HCT116 (cell line): ENCODE data around the gene ITGA1. TPM values are rescaled to one million over a fixed set of nuclear protein-coding genes. Genes with fewer than 3 reads are reported as not detected.

Source experiments
- ATAC-seq: fragments of 200-7000 bp; cut with Tn5 transposase; 2 replicates; pipeline ENCODE4 v1.9.1; 2020; ENCODE audit warnings: mild to moderate bottlenecking, moderate library complexity
- BruUV-seq: library from RNA; stranded (reverse); fragments of 400-500 nt; replicated peaks from 2 replicates; lab custom pipeline; 2021; lab: Mats Ljungman, UMichigan
- CTCF ChIA-PET: fragments of 300-600 bp; sonication (Branson Sonifier 250); formaldehyde crosslinking; loops from one replicate; lab custom pipeline; 2021; ENCODE audit warnings: antibody characterized with exemption; lab: Charles Lee
- POLR2A ChIA-PET: fragments of 300-600, 350-600 bp; sonication (Branson Sonifier 250); formaldehyde crosslinking; loops from one replicate; lab custom pipeline; 2021; ENCODE audit warnings: antibody characterized with exemption; lab: Charles Lee
- RAD21 ChIA-PET, 2 experiments: fragments of 300-600 bp; sonication (Branson Sonifier 250); formaldehyde crosslinking; loops; one replicate each; lab custom pipeline; 2023; ENCODE audit warnings: low total read pairs in 2 of 2; ENCODE audit not compliant: uncharacterized antibody in 2 of 2, unreplicated experiment in 2 of 2, low non-redundant PET in 1 of 2; lab: Charles Lee
- DNase-seq: peaks from one replicate; pipeline ENCODE4 v3.0.0-alpha.2; 2010; ENCODE audit warnings: low read depth, low spot score
- H2AFZ ChIP-seq: fragments of 200-600 bp; shearing (Covaris generic), sonication (generic); 2 replicates; pipeline ENCODE4 v1.6.1; 2017; ENCODE audit warnings: low read depth, mixed run types, mixed read lengths, antibody characterized with exemption, low read length; ENCODE audit not compliant: poor library complexity, severe bottlenecking
- H3K27ac ChIP-seq: 2 replicates; pipeline ENCODE4 v1.5.1; 2012; ENCODE audit warnings: low read depth, low read length
- H3K27me3 ChIP-seq: fragments of 200-600 bp; sonication (generic); 2 replicates; pipeline ENCODE4 v1.6.1; 2016; ENCODE audit warnings: mixed run types, low read length, mixed read lengths; ENCODE audit not compliant: insufficient read depth
- H3K36me3 ChIP-seq, 2 experiments: fragments of 200-500 bp in 1 of 2; fragments of 200-600 bp in 1 of 2; sonication (Bioruptor generic) in 1 of 2; sonication (generic) in 1 of 2; 2 replicates each; pipeline versions ENCODE4 v1.5.1 to v1.6.1; 2014 to 2016; ENCODE audit warnings: low read length in 2 of 2, inconsistent platforms in 1 of 2, mixed read lengths in 1 of 2, mixed run types in 1 of 2; ENCODE audit not compliant: insufficient read depth in 2 of 2, control insufficient read depth in 1 of 2
- H3K4me1 ChIP-seq, 2 experiments: fragments of 200-600 bp in 1 of 2; sonication (generic) in 1 of 2; 2 replicates each; pipeline versions ENCODE4 v1.5.1 to v1.6.1; 2012 to 2017; ENCODE audit warnings: low read length in 2 of 2, inconsistent platforms in 1 of 2, mild to moderate bottlenecking in 1 of 2, mixed read lengths in 1 of 2, mixed run types in 1 of 2, moderate library complexity in 1 of 2; ENCODE audit not compliant: insufficient read depth in 2 of 2, control insufficient read depth in 1 of 2
- H3K4me2 ChIP-seq: fragments of 200-600 bp; sonication (generic); 2 replicates; pipeline ENCODE4 v1.6.1; 2017; ENCODE audit warnings: mixed run types, low read length, mixed read lengths
- H3K4me3 ChIP-seq, 2 experiments: fragments of 200-600 bp in 1 of 2; sonication (generic) in 1 of 2; replicated peaks in 1 of 2; 2 replicates each; pipeline ENCODE4 v1.5.1; 2011 to 2016; ENCODE audit warnings: low read length in 2 of 2, control low read depth in 1 of 2, low read depth in 1 of 2, mild to moderate bottlenecking in 1 of 2, mixed read lengths in 1 of 2, mixed run types in 1 of 2
- H3K79me2 ChIP-seq: fragments of 200-600 bp; sonication (generic); 2 replicates; pipeline ENCODE4 v1.6.1; 2017; ENCODE audit warnings: mild to moderate bottlenecking, mixed run types, low read length, moderate library complexity, mixed read lengths; ENCODE audit not compliant: insufficient read depth
- H3K9ac ChIP-seq: fragments of 200-600 bp; sonication (generic); 2 replicates; pipeline ENCODE4 v1.6.1; 2016; ENCODE audit warnings: low read length, mixed read lengths
- H3K9me2 ChIP-seq: fragments of 200-600 bp; sonication (generic), shearing (Covaris generic); 2 replicates; pipeline ENCODE4 v1.6.1; 2017; ENCODE audit warnings: mixed run types, mild to moderate bottlenecking, moderate library complexity; ENCODE audit not compliant: insufficient read depth
- H3K9me3 ChIP-seq, 2 experiments: fragments of 200-500 bp in 1 of 2; fragments of 200-600 bp in 1 of 2; sonication (Bioruptor generic) in 1 of 2; sonication (generic) in 1 of 2; 2 replicates each; pipeline ENCODE4 v1.6.1; 2014 to 2017; ENCODE audit warnings: low read length in 2 of 2, mixed read lengths in 2 of 2, inconsistent platforms in 1 of 2, low read depth in 1 of 2, mild to moderate bottlenecking in 1 of 2, mixed run types in 1 of 2, moderate library complexity in 1 of 2; ENCODE audit not compliant: control insufficient read depth in 1 of 2, insufficient read depth in 1 of 2
- H4K20me1 ChIP-seq: fragments of 200-600 bp; sonication (generic), shearing (Covaris generic); 2 replicates; pipeline ENCODE4 v1.6.1; 2017; ENCODE audit warnings: mixed run types, mild to moderate bottlenecking, moderate library complexity; ENCODE audit not compliant: insufficient read depth
- EGR1 ChIP-seq: IDR thresholded peaks from 2 replicates; pipeline ENCODE4 v1.6.1; 2012; ENCODE audit warnings: low read depth
- EZH2phosphoT487 ChIP-seq: fragments of 200-600 bp; IDR thresholded peaks from 2 replicates; pipeline ENCODE4 v1.6.1; 2018; ENCODE audit warnings: antibody characterized with exemption, borderline replicate concordance
- FOSL1 ChIP-seq: IDR thresholded peaks from 2 replicates; pipeline ENCODE4 v1.6.1; 2012; ENCODE audit warnings: low read depth
- POLR2AphosphoS5 ChIP-seq: IDR thresholded peaks from 2 replicates; pipeline ENCODE4 v1.6.1; 2011; ENCODE audit warnings: mild to moderate bottlenecking, low read depth, low read length, moderate library complexity
- RAD21 ChIP-seq: IDR thresholded peaks from 2 replicates; pipeline ENCODE4 v1.6.1; 2012; ENCODE audit warnings: low read depth, mild to moderate bottlenecking
- TCF7L2 ChIP-seq: IDR thresholded peaks from 2 replicates; pipeline ENCODE4 v1.7.0; 2011; ENCODE audit warnings: borderline replicate concordance, inconsistent platforms; ENCODE audit not compliant: insufficient read depth, insufficient read length; ENCODE audit errors: extremely low read depth
- ZFX ChIP-seq: fragments of 450-650 bp; IDR thresholded peaks from 2 replicates; pipeline ENCODE4 v1.6.1; 2017
- ZNF274 ChIP-seq: fragments of 200-500 bp; sonication (Bioruptor generic); IDR thresholded peaks from 2 replicates; pipeline ENCODE4 v1.6.1; 2014; ENCODE audit warnings: mild to moderate bottlenecking, low read depth, low read length, inconsistent platforms
- intact Hi-C: fragments of 100-400 bp; cut with micrococcal nuclease; formaldehyde crosslinking; loops from 2 replicates; pipeline ENCODE4 v1.10.0; 2022
- total RNA-seq: library from RNA; stranded (reverse); gene quantifications from one replicate; pipeline ENCODE4 v1.2.1, GENCODE V29; 2021; ENCODE audit not compliant: unreplicated experiment
- TF ChIP-seq, protein P1 (sequence below), 3 experiments: fragments of 200-600 bp in 1 of 3; sonication (generic) in 1 of 3; IDR thresholded peaks in 2 of 3; conservative IDR thresholded peaks in 1 of 3; 2 replicates each; pipeline ENCODE4 v1.5.1; 2012 to 2017; ENCODE audit warnings: low read depth in 2 of 3, low read length in 2 of 3, antibody characterized with exemption in 1 of 3, borderline replicate concordance in 1 of 3, control low read depth in 1 of 3, mild to moderate bottlenecking in 1 of 3, mixed read lengths in 1 of 3, mixed run types in 1 of 3, moderate library complexity in 1 of 3; ENCODE audit not compliant: insufficient read depth in 1 of 3

ITGA1 gene
- total RNA-seq, 1 experiment from 2014 or later, result 1.8 TPM

- H3K4me2 ChIP-seq, result no peak overlapping the region
- TF ChIP-seq EZH2phosphoT487, result no peak
- TF ChIP-seq, protein P1, sequence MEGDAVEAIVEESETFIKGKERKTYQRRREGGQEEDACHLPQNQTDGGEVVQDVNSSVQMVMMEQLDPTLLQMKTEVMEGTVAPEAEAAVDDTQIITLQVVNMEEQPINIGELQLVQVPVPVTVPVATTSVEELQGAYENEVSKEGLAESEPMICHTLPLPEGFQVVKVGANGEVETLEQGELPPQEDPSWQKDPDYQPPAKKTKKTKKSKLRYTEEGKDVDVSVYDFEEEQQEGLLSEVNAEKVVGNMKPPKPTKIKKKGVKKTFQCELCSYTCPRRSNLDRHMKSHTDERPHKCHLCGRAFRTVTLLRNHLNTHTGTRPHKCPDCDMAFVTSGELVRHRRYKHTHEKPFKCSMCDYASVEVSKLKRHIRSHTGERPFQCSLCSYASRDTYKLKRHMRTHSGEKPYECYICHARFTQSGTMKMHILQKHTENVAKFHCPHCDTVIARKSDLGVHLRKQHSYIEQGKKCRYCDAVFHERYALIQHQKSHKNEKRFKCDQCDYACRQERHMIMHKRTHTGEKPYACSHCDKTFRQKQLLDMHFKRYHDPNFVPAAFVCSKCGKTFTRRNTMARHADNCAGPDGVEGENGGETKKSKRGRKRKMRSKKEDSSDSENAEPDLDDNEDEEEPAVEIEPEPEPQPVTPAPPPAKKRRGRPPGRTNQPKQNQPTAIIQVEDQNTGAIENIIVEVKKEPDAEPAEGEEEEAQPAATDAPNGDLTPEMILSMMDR (IDR thresholded peaks at IDR 0.05 in 2 of 3, conservative IDR thresholded peaks at IDR 0.05 in 1 of 3; ENCODE audit: borderline replicate concordance in 1 of 3, insufficient read depth in 1 of 3, low read depth in 2 of 3, low read length in 2 of 3), result no peak
- no peak for TF ChIP-seq TCF7L2
- TF ChIP-seq RAD21, result no peak
- TF ChIP-seq FOSL1, result no peak
- TF ChIP-seq, all 23 proteins: peak for 0
- CTCF ChIA-PET, result interaction anchor here (1.9 kb wide), 1 partner anchor 29 kb away, joined by 5 read pairs; no protein-coding TSS in a partner anchor
- no peaks in the 10 kb centered on the region for H3K27me3 ChIP-seq
- H2AFZ ChIP-seq, result no peak overlapping the region
- no peaks in the 10 kb centered on the region for H4K20me1 ChIP-seq
- no peak for ATAC-seq
- POLR2A ChIA-PET, result no interaction called here
- RAD21 ChIA-PET, result no interaction called here
- H3K36me3 ChIP-seq, result no peaks in the 10 kb centered on the region
- BruUV-seq, result no TSS peak
- H3K4me1 ChIP-seq, result no peaks in the 10 kb centered on the region
- no peaks in the 10 kb centered on the region for H3K79me2 ChIP-seq
- intact Hi-C loops, result no loop called here
- H3K9me3 ChIP-seq, result no peaks in the 10 kb centered on the region
- DNase-seq, result no peak
- H3K9me2 ChIP-seq, result no peaks in the 10 kb centered on the region
- no peak overlapping the region for H3K27ac ChIP-seq
- no peak overlapping the region for H3K9ac ChIP-seq
- no peak overlapping the region for H3K4me3 ChIP-seq
Measured at GRCh38 chr5:52886206-52886605, 98.5 kb downstream of the ITGA1 start.

DNA sequence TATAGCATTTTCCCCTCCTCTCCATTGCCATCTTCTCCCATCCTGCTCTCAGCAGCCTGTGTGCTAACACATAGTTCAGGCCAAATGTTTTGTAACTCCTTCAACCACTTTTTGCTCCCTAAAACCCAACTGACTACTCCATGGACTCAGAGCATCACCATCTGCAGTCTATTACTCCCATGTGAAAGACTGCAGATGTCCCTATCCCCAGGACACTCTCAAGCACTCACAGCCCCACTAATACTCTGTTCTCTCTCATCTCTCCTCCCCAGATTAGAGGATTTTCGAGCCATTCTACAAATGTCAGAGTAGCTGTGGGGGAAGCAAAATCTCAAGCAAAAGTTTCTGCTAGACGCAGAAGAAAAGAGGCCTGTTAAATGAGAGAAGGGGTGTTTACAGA lies 99.3 kb downstream of the ITGA1 start:
- Histone ChIP-seq H3K27me3 (no peaks in the 10 kb centered on the region), H3K4me3 (no peak overlapping the region), H3K9me3 (no peaks in the 10 kb centered on the region), H3K27ac (no peak overlapping the region), H3K9me2 (no peaks in the 10 kb centered on the region), H3K9ac (no peak overlapping the region), H2AFZ (no peak overlapping the region), H3K4me1 (no peaks in the 10 kb centered on the region), H3K36me3 (no peaks in the 10 kb centered on the region), H3K4me2 (no peak overlapping the region), H3K79me2 (no peaks in the 10 kb centered on the region), H4K20me1 (no peaks in the 10 kb centered on the region)
- DNase-seq (no peak), ATAC-seq (no peak)
- no peak for TF ChIP-seq ZNF274
- no peak for TF ChIP-seq EGR1
- TF ChIP-seq POLR2AphosphoS5, result no peak
- no peak for TF ChIP-seq ZFX
- ChIA-PET RAD21 (no interaction called here), CTCF (no interaction called here), POLR2A (no interaction called here)
- intact Hi-C loops, result no loop called here
- BruUV-seq, result no TSS peak
